Neuronal stem cell (in vitro differentiated cells): ENCODE results near the gene PTX4.

Experiments
- DNase-seq: peaks from one replicate; pipeline ENCODE4 v3.0.0-alpha.2; 2013; ENCODE audit warnings: low spot score
- H2AFZ ChIP-seq: one replicate; pipeline ENCODE4 v1.6.1; 2013; ENCODE audit warnings: mild to moderate bottlenecking, low read length, inconsistent platforms
- H2AK5ac ChIP-seq: 2 replicates; pipeline ENCODE4 v1.6.1; 2013; ENCODE audit warnings: low read depth, mild to moderate bottlenecking, inconsistent platforms, low read length, moderate library complexity, mixed read lengths
- H2BK120ac ChIP-seq: 2 replicates; pipeline ENCODE4 v1.6.1; 2013; ENCODE audit warnings: low read depth, mild to moderate bottlenecking, inconsistent platforms, low read length, moderate library complexity, mixed read lengths
- H2BK12ac ChIP-seq: one replicate; pipeline ENCODE4 v1.6.1; 2013; ENCODE audit warnings: low read length, inconsistent platforms
- H2BK15ac ChIP-seq: 2 replicates; pipeline ENCODE4 v1.6.1; 2013; ENCODE audit warnings: mild to moderate bottlenecking, low read length, inconsistent platforms, mixed read lengths
- H2BK5ac ChIP-seq: one replicate; pipeline ENCODE4 v1.6.1; 2013; ENCODE audit warnings: inconsistent platforms, mild to moderate bottlenecking, low read length, moderate library complexity
- H3K14ac ChIP-seq: one replicate; pipeline ENCODE4 v1.6.1; 2013; ENCODE audit warnings: low read length, inconsistent platforms
- H3K18ac ChIP-seq: 2 replicates; pipeline ENCODE4 v1.6.1; 2013; ENCODE audit warnings: low read length, inconsistent platforms
- H3K23ac ChIP-seq: 2 replicates; pipeline ENCODE4 v1.6.1; 2013; ENCODE audit warnings: low read depth, mild to moderate bottlenecking, mixed read lengths, low read length, inconsistent platforms; ENCODE audit not compliant: poor library complexity
- H3K27ac ChIP-seq: replicated peaks from 3 replicates; pipeline ENCODE4 v1.5.1; 2013; ENCODE audit warnings: low read length, inconsistent platforms
- H3K27me3 ChIP-seq, 3 experiments: 2 replicates each; pipeline ENCODE4 v1.6.1; 2013; ENCODE audit warnings: low read length in 3 of 3, mild to moderate bottlenecking in 2 of 3, inconsistent platforms in 1 of 3, low read depth in 1 of 3, mixed read lengths in 1 of 3, moderate library complexity in 1 of 3; ENCODE audit not compliant: control insufficient read depth in 3 of 3, insufficient read depth in 3 of 3
- H3K36me3 ChIP-seq, 2 donors: replicated peaks in 1 of 2; 2 replicates each; pipeline ENCODE4 v1.6.1; 2013; ENCODE audit warnings: low read length in 2 of 2; ENCODE audit not compliant: control insufficient read depth in 2 of 2, insufficient read depth in 2 of 2
- H3K4ac ChIP-seq: 2 replicates; pipeline ENCODE4 v1.6.1; 2013; ENCODE audit warnings: inconsistent platforms, mild to moderate bottlenecking, low read length, moderate library complexity
- H3K4me1 ChIP-seq, 2 donors: 1 replicate in 1 of 2; 2 replicates in 1 of 2; pipeline ENCODE4 v1.6.1; 2013; ENCODE audit warnings: low read length in 2 of 2, low read depth in 1 of 2; ENCODE audit not compliant: control insufficient read depth in 2 of 2, insufficient read depth in 1 of 2
- H3K4me2 ChIP-seq: one replicate; pipeline ENCODE4 v1.6.1; 2013; ENCODE audit warnings: mild to moderate bottlenecking, low read length, inconsistent platforms; ENCODE audit not compliant: insufficient read depth, poor library complexity, severe bottlenecking
- H3K4me3 ChIP-seq, 2 donors: 2 replicates each; pipeline ENCODE4 v1.5.1; 2013; ENCODE audit warnings: low read length in 2 of 2, mild to moderate bottlenecking in 2 of 2, inconsistent platforms in 1 of 2, moderate library complexity in 1 of 2
- H3K79me1 ChIP-seq: one replicate; pipeline ENCODE4 v1.6.1; 2013; ENCODE audit warnings: low read depth, mild to moderate bottlenecking, inconsistent platforms, low read length, moderate library complexity
- H3K9ac ChIP-seq: one replicate; pipeline ENCODE4 v1.6.1; 2013; ENCODE audit warnings: mild to moderate bottlenecking, low read depth, low read length, inconsistent platforms; ENCODE audit not compliant: poor library complexity
- H3K9me3 ChIP-seq, 2 donors: replicated peaks in 1 of 2; 2 replicates each; pipeline versions ENCODE3 to v1.6.1; 2013; ENCODE audit warnings: low read length in 2 of 2, mild to moderate bottlenecking in 2 of 2, inconsistent platforms in 1 of 2, low read depth in 1 of 2, mixed read lengths in 1 of 2, moderate library complexity in 1 of 2; ENCODE audit not compliant: control insufficient read depth in 2 of 2, insufficient read depth in 1 of 2
- H4K8ac ChIP-seq: one replicate; pipeline ENCODE4 v1.6.1; 2013; ENCODE audit warnings: low read depth, mild to moderate bottlenecking, inconsistent platforms, low read length, moderate library complexity
- H4K91ac ChIP-seq: one replicate; pipeline ENCODE4 v1.6.1; 2013; ENCODE audit warnings: low read length, low read depth, mild to moderate bottlenecking, inconsistent platforms; ENCODE audit not compliant: poor library complexity
- WGBS, 2 donors: extraction: QIAGEN DNeasy Blood & Tissue Kit; methylation state at CpG; one replicate each; pipeline ENCODE4 v1.1.7; 2013; ENCODE audit warnings: missing lambda C conversion rate in 2 of 2, mixed read lengths in 1 of 2; ENCODE audit not compliant: insufficient read length in 2 of 2, insufficient replicate concordance in 1 of 2; ENCODE audit errors: extremely low coverage in 2 of 2; 5-methylcytosine and 5-hydroxymethylcytosine counted together

Gene PTX4

DNA sequence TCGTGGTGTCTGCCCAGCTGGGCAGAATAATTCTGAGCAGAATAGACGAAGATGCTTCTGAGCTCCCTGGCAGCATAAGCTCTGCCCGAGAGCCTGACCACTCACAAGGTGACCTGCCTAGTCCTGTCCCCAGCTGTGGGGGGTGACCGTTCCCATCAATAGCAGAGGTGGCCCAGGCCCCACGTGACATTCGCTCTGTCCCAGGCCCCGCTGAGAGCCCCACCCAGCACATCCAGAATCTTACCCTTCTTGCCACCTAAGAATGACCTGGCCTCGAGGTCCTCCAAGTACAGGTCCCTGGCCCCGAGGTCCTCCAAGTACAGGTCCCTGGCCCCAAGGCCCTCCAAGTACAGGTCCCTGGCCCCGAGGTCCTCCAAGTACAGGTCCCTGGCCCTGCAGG is 44.0 kb upstream of the PTX4 start:
- H3K9ac ChIP-seq = peak overlapping the region; percentile 44
- H3K23ac ChIP-seq = peak overlapping the region; percentile 20
- no peak for DNase-seq
- H2BK5ac ChIP-seq = no peak overlapping the region
- H3K4me1 ChIP-seq = peaks cover 0 to 4% of the 10 kb centered on the region in 2 donors
- no peak overlapping the region for H3K4me3 ChIP-seq
- no peak overlapping the region for H3K14ac ChIP-seq
- H3K9me3 ChIP-seq = no peaks in the 10 kb centered on the region
- H3K79me1 ChIP-seq = peaks cover 9% of the 10 kb centered on the region
- H3K4me2 ChIP-seq = no peak overlapping the region
- no peaks in the 10 kb centered on the region for H3K27me3 ChIP-seq
- H4K8ac ChIP-seq = no peak overlapping the region
- H2AK5ac ChIP-seq = no peak overlapping the region
- no peak overlapping the region for H2AFZ ChIP-seq
- WGBS, 2 donors = no CpG with 5 or more reads among the region's 10 CpGs
- H2BK120ac ChIP-seq = no peak overlapping the region
- H4K91ac ChIP-seq = no peak overlapping the region
- no peak overlapping the region for H3K18ac ChIP-seq
- no peak overlapping the region for H2BK12ac ChIP-seq
- H3K27ac ChIP-seq = no peak overlapping the region
- H3K4ac ChIP-seq = no peak overlapping the region
- H2BK15ac ChIP-seq = no peak overlapping the region
- H3K36me3 ChIP-seq = peaks cover 4 to 6% of the 10 kb centered on the region in 2 donors

DNA sequence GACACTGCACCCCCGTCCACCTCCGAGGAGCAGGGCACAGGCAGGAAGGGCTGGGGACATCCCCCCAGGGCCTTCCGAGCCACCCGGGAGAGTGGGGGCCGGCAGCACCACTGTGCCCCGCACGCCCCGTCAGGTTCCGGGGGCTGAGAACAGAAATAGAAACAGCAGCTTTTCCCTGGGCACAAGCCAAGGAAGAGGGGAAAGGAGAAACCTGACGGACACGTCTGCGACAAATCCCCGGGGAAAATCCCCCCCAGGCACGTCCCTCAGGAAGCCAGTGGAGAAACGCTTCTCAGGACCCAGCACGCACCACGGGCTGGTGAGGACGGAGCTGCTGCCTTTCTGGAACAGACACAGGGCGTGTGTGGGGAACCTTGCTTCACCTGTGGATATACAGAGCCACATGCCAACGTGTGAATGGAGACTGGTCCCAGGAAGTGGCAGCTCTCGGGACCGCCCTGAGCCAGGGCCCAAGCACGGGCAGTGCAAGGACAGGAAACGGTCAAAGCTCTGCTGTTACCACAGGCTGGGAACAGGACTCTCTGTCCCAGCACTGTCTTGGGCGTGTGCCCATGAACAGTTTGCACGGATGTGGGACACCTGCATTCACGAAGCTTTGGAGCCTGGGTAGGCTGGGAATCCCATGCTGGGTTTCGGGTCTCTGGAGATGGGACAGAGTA is 43.5 kb upstream of the PTX4 start:
- H3K36me3 ChIP-seq = peaks cover 4 to 6% of the 10 kb centered on the region in 2 donors
- H3K4me3 ChIP-seq = peak overlapping the region in 1 of 2 donors; percentile 11
- H2BK12ac ChIP-seq = peak overlapping the region; percentile 41
- H3K9me3 ChIP-seq = no peaks in the 10 kb centered on the region
- H2BK5ac ChIP-seq = peak overlapping the region; percentile 53
- no CpG with 5 or more reads among the region's 28 CpGs for WGBS, 2 donors
- H2BK15ac ChIP-seq = no peak overlapping the region
- no peak overlapping the region for H4K8ac ChIP-seq
- H3K4me2 ChIP-seq = no peak overlapping the region
- H3K23ac ChIP-seq = no peak overlapping the region
- no peak overlapping the region for H3K27ac ChIP-seq
- H3K27me3 ChIP-seq = no peaks in the 10 kb centered on the region
- peak overlapping the region; percentile 44 for H3K9ac ChIP-seq
- H2AK5ac ChIP-seq = no peak overlapping the region
- peak overlapping the region; percentile 48 for H3K18ac ChIP-seq
- no peak for DNase-seq
- no peak overlapping the region for H2AFZ ChIP-seq
- peaks cover 9% of the 10 kb centered on the region for H3K79me1 ChIP-seq
- H4K91ac ChIP-seq = no peak overlapping the region
- no peak overlapping the region for H2BK120ac ChIP-seq
- H3K4ac ChIP-seq = no peak overlapping the region
- peak overlapping the region; percentile 56 for H3K14ac ChIP-seq
- H3K4me1 ChIP-seq = peaks cover 0 to 4% of the 10 kb centered on the region in 2 donors

DNA sequence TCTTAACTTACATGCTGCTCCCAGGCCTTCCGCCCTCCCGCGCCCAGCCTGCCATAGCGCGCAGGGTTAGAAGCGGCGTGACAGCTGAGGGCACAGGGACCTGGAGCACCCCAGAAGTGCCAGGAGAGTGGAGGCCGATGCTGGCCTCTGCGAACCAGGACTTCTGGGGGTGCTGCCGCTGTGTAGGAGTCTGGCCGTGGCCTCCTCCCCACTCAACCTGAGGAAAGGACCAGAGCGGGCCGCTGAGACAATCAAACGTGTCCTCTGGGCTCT is 42.8 kb upstream of the PTX4 start:
- Histone ChIP-seq H3K14ac (no peak overlapping the region), H3K9ac (peak overlapping the region; percentile 3), H2BK120ac (no peak overlapping the region), H3K4ac (no peak overlapping the region), H3K9me3 (no peaks in the 10 kb centered on the region), H3K27ac (no peak overlapping the region), H4K91ac (no peak overlapping the region), H2AFZ (no peak overlapping the region), H4K8ac (no peak overlapping the region), H3K4me2 (no peak overlapping the region), H3K23ac (no peak overlapping the region), H3K27me3 (no peaks in the 10 kb centered on the region), H2AK5ac (no peak overlapping the region), H2BK5ac (peak overlapping the region; percentile 53), H2BK12ac (no peak overlapping the region), H2BK15ac (no peak overlapping the region), H3K4me3 (no peak overlapping the region), H3K36me3 (peaks cover 3 to 4% of the 10 kb centered on the region in 2 donors), H3K4me1 (peaks cover 0 to 4% of the 10 kb centered on the region in 2 donors), H3K79me1 (peaks cover 5% of the 10 kb centered on the region), H3K18ac (no peak overlapping the region)
- WGBS, 2 donors = no CpG with 5 or more reads among the region's 14 CpGs
- DNase-seq = no peak

DNA sequence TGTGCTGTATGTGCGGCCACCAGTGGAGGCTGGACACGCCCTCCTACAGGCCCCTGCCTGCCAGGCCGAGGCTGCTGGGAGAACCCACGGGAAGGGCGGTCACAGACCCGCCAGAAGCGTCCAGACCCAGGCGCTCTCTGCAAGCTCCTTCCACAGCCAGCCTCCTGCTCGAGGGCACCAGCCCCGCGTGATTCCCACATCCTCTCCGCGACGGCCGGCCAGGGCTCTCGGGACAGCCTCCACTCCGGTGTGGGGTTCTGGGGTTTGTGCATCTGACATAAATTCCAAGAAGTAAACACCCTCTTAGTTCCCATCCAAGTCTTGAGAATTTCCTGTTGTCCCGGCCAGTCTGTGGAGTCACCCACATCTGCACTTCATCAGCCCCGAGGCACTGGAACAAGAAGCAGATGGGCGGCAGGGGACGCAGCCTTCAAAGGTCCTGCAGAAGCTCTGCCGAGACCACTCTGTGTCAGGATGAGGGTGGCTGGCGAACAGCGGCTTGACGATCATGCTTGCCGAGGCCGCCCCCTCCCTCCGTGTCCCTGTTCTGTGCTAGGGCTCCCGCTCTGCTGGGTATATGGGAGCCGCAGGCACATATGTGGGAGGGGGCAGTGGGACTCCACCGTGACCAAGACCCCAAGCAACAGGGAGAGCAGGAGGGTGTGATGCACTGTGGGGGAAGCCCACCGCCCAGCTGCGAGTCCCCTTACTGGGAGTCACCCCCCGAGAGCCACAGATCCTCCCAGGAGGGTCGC is 42.3 kb upstream of the PTX4 start:
- no peak overlapping the region for H2AFZ ChIP-seq
- no peak for DNase-seq
- H2AK5ac ChIP-seq = no peak overlapping the region
- no peaks in the 10 kb centered on the region for H3K9me3 ChIP-seq
- H3K27ac ChIP-seq = no peak overlapping the region
- no peak overlapping the region for H2BK12ac ChIP-seq
- peak overlapping the region; percentile 39 for H2BK5ac ChIP-seq
- no peak overlapping the region for H3K18ac ChIP-seq
- WGBS, 2 donors = no CpG with 5 or more reads among the region's 35 CpGs
- H4K91ac ChIP-seq = no peak overlapping the region
- peaks cover 3 to 4% of the 10 kb centered on the region in 2 donors for H3K36me3 ChIP-seq
- H3K23ac ChIP-seq = peak overlapping the region; percentile 10
- no peak overlapping the region for H3K4me2 ChIP-seq
- no peak overlapping the region for H3K14ac ChIP-seq
- peak overlapping the region; percentile 3 for H3K9ac ChIP-seq
- H3K4ac ChIP-seq = no peak overlapping the region
- H3K4me3 ChIP-seq = no peak overlapping the region
- no peak overlapping the region for H2BK15ac ChIP-seq
- no peak overlapping the region for H2BK120ac ChIP-seq
- peaks cover 0 to 4% of the 10 kb centered on the region in 2 donors for H3K4me1 ChIP-seq
- peak overlapping the region; percentile 65 for H4K8ac ChIP-seq
- H3K79me1 ChIP-seq = peaks cover 5% of the 10 kb centered on the region
- no peaks in the 10 kb centered on the region for H3K27me3 ChIP-seq
